Measurements from ENCODE around the gene AGBL1. TPM values are rescaled to one million over a fixed set of nuclear protein-coding genes. Genes with fewer than 3 reads are reported as not detected.

The AGBL1 gene
- total and polyA plus RNA-seq, 9 donors, result under 0.01 to 0.02 TPM; not detected in 7

GRCh38 chr15:86842199-86842598 is 762.5 kb downstream of the AGBL1 start:
- DNase-seq, result no peak

GRCh38 chr15:86846036-86846435 is 766.4 kb downstream of the AGBL1 start:
- DNase-seq, result no peak
- TF ChIP-seq EP300 (IDR thresholded peaks at IDR 0.05) (no peak), POLR2A (IDR thresholded peaks at IDR 0.05) (no peak), CTCF (IDR thresholded peaks at IDR 0.05) (no peak)
- WGBS, 3 donors, result 21 to 63% (median 26%) methylated on average over 2 of the region's 2 CpGs
- no peak overlapping the region for H3K4me3 ChIP-seq
- H3K4me1 ChIP-seq (ENCODE audit: insufficient read depth), result no peaks in the 10 kb centered on the region
- no peaks in the 10 kb centered on the region for H3K27me3 ChIP-seq
- no peak overlapping the region for H3K27ac ChIP-seq
- intact Hi-C loops (cut with DNase I), result no loop called here
- no peaks in the 10 kb centered on the region for H3K9me3 ChIP-seq
- H3K36me3 ChIP-seq, result no peaks in the 10 kb centered on the region

More at GRCh38 chr15:86842199-86842598, 762.5 kb downstream of the AGBL1 start:
- intact Hi-C loops (cut with DNase I), result no loop called here
- Histone ChIP-seq H3K27me3 (no peaks in the 10 kb centered on the region), H3K4me1 (ENCODE audit: insufficient read depth) (no peaks in the 10 kb centered on the region), H3K9me3 (no peaks in the 10 kb centered on the region), H3K4me3 (no peak overlapping the region), H3K27ac (no peak overlapping the region), H3K36me3 (no peaks in the 10 kb centered on the region)
- WGBS, 3 donors, result 76 to 92% (median 89%) methylated on average over 1 of the region's 1 CpG
- TF ChIP-seq POLR2A (IDR thresholded peaks at IDR 0.05) (no peak), EP300 (IDR thresholded peaks at IDR 0.05) (no peak), CTCF (IDR thresholded peaks at IDR 0.05) (no peak)

GRCh38 chr15:86849136-86849535 is 769.5 kb downstream of the AGBL1 start:
- intact Hi-C loops (cut with DNase I), result no loop called here
- Histone ChIP-seq H3K9me3 (no peaks in the 10 kb centered on the region), H3K36me3 (no peaks in the 10 kb centered on the region), H3K4me3 (no peak overlapping the region), H3K27me3 (no peaks in the 10 kb centered on the region), H3K4me1 (ENCODE audit: insufficient read depth) (no peaks in the 10 kb centered on the region), H3K27ac (no peak overlapping the region)
- no peak for DNase-seq
- WGBS, 3 donors, result 82 to 93% (median 83%) methylated on average over 5 of the region's 5 CpGs
- TF ChIP-seq EP300 (IDR thresholded peaks at IDR 0.05) (no peak), CTCF (IDR thresholded peaks at IDR 0.05) (no peak), POLR2A (IDR thresholded peaks at IDR 0.05) (no peak)

GRCh38 chr15:86849558-86850285 is 770.1 kb downstream of the AGBL1 start:
- TF ChIP-seq POLR2A (IDR thresholded peaks at IDR 0.05), result no peak
- no peak for TF ChIP-seq EP300 (IDR thresholded peaks at IDR 0.05)
- no peak for TF ChIP-seq CTCF (IDR thresholded peaks at IDR 0.05)
- Histone ChIP-seq H3K36me3 (no peaks in the 10 kb centered on the region), H3K27ac (no peak overlapping the region), H3K4me3 (no peak overlapping the region), H3K9me3 (no peaks in the 10 kb centered on the region), H3K4me1 (ENCODE audit: insufficient read depth) (no peaks in the 10 kb centered on the region), H3K27me3 (no peaks in the 10 kb centered on the region)
- intact Hi-C loops (cut with DNase I), result no loop called here
- WGBS, 3 donors, result 87 to 93% (median 92%) methylated on average over 6 of the region's 6 CpGs
- DNase-seq, result no peak
